T-cell (primary cell): ENCODE measurements around the gene KCNIP4. TPM values are rescaled to one million over a fixed set of nuclear protein-coding genes. Genes with fewer than 3 reads are reported as not detected.

ENCODE experiments used
- ATAC-seq, 4 experiments: fragments of 200-7000 bp in 3 of 4; fragments of 150-1000 bp in 1 of 4; cut with Tn5 transposase; replicated peaks in 1 of 4; 1 replicate in 3 of 4; 2 replicates in 1 of 4; pipeline ENCODE4 v1.10.0; 2021; ENCODE audit warnings: moderate library complexity in 3 of 4, mild to moderate bottlenecking in 2 of 4, moderate number of reproducible peaks in 1 of 4
- CTCF ChIA-PET, 2 donors: fragments of 300-600 bp; sonication (Branson Sonifier 250); formaldehyde crosslinking; loops; one replicate each; lab custom pipeline; 2022; ENCODE audit warnings: antibody characterized with exemption in 2 of 2; lab: Charles Lee
- POLR2A ChIA-PET, 2 donors: fragments of 300-600 bp; sonication (Branson Sonifier 250); formaldehyde crosslinking; loops; one replicate each; lab custom pipeline; 2022; ENCODE audit warnings: antibody characterized with exemption in 2 of 2; lab: Charles Lee
- DNase-seq, 35 experiments: peaks; one replicate each; pipeline versions ENCODE4 v3.0.0 to v3.0.0-alpha.2; 2013 to 2023
- H3K27ac ChIP-seq: one replicate; pipeline ENCODE4 v1.5.1; 2013; ENCODE audit warnings: low read length
- H3K27me3 ChIP-seq, 2 experiments: replicated peaks in 1 of 2; 1 replicate in 1 of 2; 2 replicates in 1 of 2; pipeline versions ENCODE4 v1.6.1 to v1.7.0; 2013; ENCODE audit warnings: low read length in 1 of 2, mixed read lengths in 1 of 2; ENCODE audit not compliant: control insufficient read depth in 2 of 2, insufficient read depth in 2 of 2; ENCODE audit errors: extremely low read depth in 1 of 2
- H3K36me3 ChIP-seq, 2 donors: 1 replicate in 1 of 2; 2 replicates in 1 of 2; pipeline versions ENCODE4 v1.6.1 to v1.7.0; 2013; ENCODE audit warnings: low read length in 1 of 2; ENCODE audit not compliant: control insufficient read depth in 2 of 2, insufficient read depth in 1 of 2; ENCODE audit errors: extremely low read depth in 1 of 2
- H3K4me1 ChIP-seq, 2 experiments: 1 replicate in 1 of 2; 2 replicates in 1 of 2; pipeline versions ENCODE4 v1.6.1 to v1.7.0; 2013; ENCODE audit warnings: low read length in 2 of 2, mixed read lengths in 1 of 2; ENCODE audit not compliant: insufficient read depth in 2 of 2, control insufficient read depth in 1 of 2; ENCODE audit errors: extremely low read depth in 1 of 2
- H3K4me3 ChIP-seq, 2 donors: 1 replicate in 1 of 2; 2 replicates in 1 of 2; pipeline versions ENCODE4 v1.5.1 to v1.7.0; 2013; ENCODE audit warnings: mild to moderate bottlenecking in 2 of 2, low read length in 1 of 2, moderate library complexity in 1 of 2; ENCODE audit not compliant: control insufficient read depth in 1 of 2; ENCODE audit errors: extremely low read depth in 1 of 2
- H3K9me3 ChIP-seq: 2 replicates; pipeline ENCODE4 v1.7.0; 2013
- H3K27ac Mint-ChIP-seq, 2 donors: one replicate each; pipeline ENCODE4 v1.8.0; 2020 to 2021; ENCODE audit warnings: mild to moderate bottlenecking in 2 of 2, mixed read lengths in 2 of 2
- H3K27me3 Mint-ChIP-seq, 2 donors: one replicate each; pipeline ENCODE4 v1.8.0; 2021 to 2022; ENCODE audit warnings: mixed read lengths in 2 of 2
- H3K36me3 Mint-ChIP-seq: one replicate; pipeline ENCODE4 v1.8.0; 2021; ENCODE audit warnings: mixed read lengths
- H3K4me1 Mint-ChIP-seq, 3 donors: one replicate each; pipeline ENCODE4 v1.8.0; 2020 to 2022; ENCODE audit warnings: mixed read lengths in 3 of 3, mild to moderate bottlenecking in 1 of 3
- H3K4me3 Mint-ChIP-seq, 3 donors: one replicate each; pipeline ENCODE4 v1.8.0; 2020 to 2022; ENCODE audit warnings: mild to moderate bottlenecking in 3 of 3, mixed read lengths in 3 of 3, moderate library complexity in 3 of 3
- H3K9me3 Mint-ChIP-seq, 3 donors: one replicate each; pipeline ENCODE4 v1.8.0; 2020 to 2022; ENCODE audit warnings: mixed read lengths in 3 of 3
- WGBS: methylation state at CpG from one replicate; pipeline ENCODE4 v1.1.5; 2013; ENCODE audit warnings: missing lambda C conversion rate; ENCODE audit not compliant: insufficient coverage; 5-methylcytosine and 5-hydroxymethylcytosine counted together
- total RNA-seq, 35 experiments: library from RNA in 6 of 35; stranded (reverse) in 6 of 35; fragments of 120-200 nt in 1 of 35; gene quantifications; one replicate each; pipeline versions ENCODE4 v1.2.1 to v1.2.4 and lab custom pipeline; 2013 to 2026

KCNIP4 gene
- total RNA-seq, 5 donors from 2014 or later (not counting 1 experiment from before 2014, with no cell fraction given): not detected

GRCh38 chr4:21649391-21650090 lies 299.0 kb downstream of the KCNIP4 start:
- H3K9me3 Mint-ChIP-seq: peaks cover 0 to 12% (median 6%) of the 10 kb centered on the region in 3 donors
- Histone ChIP-seq H3K27ac (no peak overlapping the region), H3K4me1 (no peaks in the 10 kb centered on the region), H3K9me3 (no peaks in the 10 kb centered on the region), H3K4me3 (no peak overlapping the region), H3K27me3 (no peaks in the 10 kb centered on the region), H3K36me3 (no peaks in the 10 kb centered on the region)
- no CpG with 5 or more reads among the region's 2 CpGs for WGBS
- POLR2A ChIA-PET: no interaction called here
- H3K27ac Mint-ChIP-seq: no peak overlapping the region
- DNase-seq: no peak
- H3K4me1 Mint-ChIP-seq: no peaks in the 10 kb centered on the region
- no peak for ATAC-seq
- CTCF ChIA-PET: no interaction called here
- H3K4me3 Mint-ChIP-seq: no peak overlapping the region
- H3K36me3 Mint-ChIP-seq: no peaks in the 10 kb centered on the region
- H3K27me3 Mint-ChIP-seq: no peaks in the 10 kb centered on the region

GRCh38 chr4:21645776-21646175 lies 302.8 kb downstream of the KCNIP4 start:
- ChIA-PET POLR2A (no interaction called here), CTCF (no interaction called here)
- no peaks in the 10 kb centered on the region for H3K27me3 Mint-ChIP-seq
- ATAC-seq (no peak), DNase-seq (no peak)
- H3K27me3 ChIP-seq: no peaks in the 10 kb centered on the region
- no CpG with 5 or more reads among the region's 1 CpG for whole genome bisulfite sequencing
- H3K27ac ChIP-seq: no peak overlapping the region
- no peak overlapping the region for H3K27ac Mint-ChIP-seq
- H3K4me3 ChIP-seq: no peak overlapping the region
- H3K36me3 ChIP-seq: no peaks in the 10 kb centered on the region
- H3K4me1 ChIP-seq: no peaks in the 10 kb centered on the region
- H3K9me3 ChIP-seq: no peaks in the 10 kb centered on the region
- peaks cover 0 to 16% (median 9%) of the 10 kb centered on the region in 3 donors for H3K9me3 Mint-ChIP-seq
- no peaks in the 10 kb centered on the region for H3K4me1 Mint-ChIP-seq
- H3K4me3 Mint-ChIP-seq: no peak overlapping the region
- H3K36me3 Mint-ChIP-seq: no peaks in the 10 kb centered on the region

- H3K27ac ChIP-seq: no peak overlapping the region
- H3K4me3 Mint-ChIP-seq: no peak overlapping the region
- WGBS: 20% methylated on average over 1 of the region's 3 CpGs
- H3K4me1 ChIP-seq: no peaks in the 10 kb centered on the region
- H3K4me1 Mint-ChIP-seq: no peaks in the 10 kb centered on the region
- CTCF ChIA-PET: no interaction called here
- DNase-seq: no peak
- POLR2A ChIA-PET: no interaction called here
- no peaks in the 10 kb centered on the region for H3K9me3 ChIP-seq
- H3K4me3 ChIP-seq: no peak overlapping the region
- H3K27me3 ChIP-seq: no peaks in the 10 kb centered on the region
- no peaks in the 10 kb centered on the region for H3K36me3 Mint-ChIP-seq
- no peaks in the 10 kb centered on the region for H3K27me3 Mint-ChIP-seq
- ATAC-seq: no peak
- no peak overlapping the region for H3K27ac Mint-ChIP-seq
- peaks cover 0 to 12% (median 11%) of the 10 kb centered on the region in 3 donors for H3K9me3 Mint-ChIP-seq
- no peaks in the 10 kb centered on the region for H3K36me3 ChIP-seq
Measured at GRCh38 chr4:21641696-21642095, 306.9 kb downstream of the KCNIP4 start.

GRCh38 chr4:21638171-21638725 lies 310.3 kb downstream of the KCNIP4 start:
- no peaks in the 10 kb centered on the region for H3K4me1 Mint-ChIP-seq
- no peaks in the 10 kb centered on the region for H3K4me1 ChIP-seq
- no peak overlapping the region for H3K27ac Mint-ChIP-seq
- H3K36me3 ChIP-seq: no peaks in the 10 kb centered on the region
- H3K4me3 Mint-ChIP-seq: no peak overlapping the region
- ATAC-seq: no peak
- H3K9me3 Mint-ChIP-seq: peaks cover 0 to 17% (median 7%) of the 10 kb centered on the region in 3 donors
- no peak for DNase-seq
- ChIA-PET POLR2A (no interaction called here), CTCF (no interaction called here)
- H3K27ac ChIP-seq: no peak overlapping the region
- no peaks in the 10 kb centered on the region for H3K27me3 ChIP-seq
- no peaks in the 10 kb centered on the region for H3K36me3 Mint-ChIP-seq
- no peaks in the 10 kb centered on the region for H3K9me3 ChIP-seq
- H3K4me3 ChIP-seq: no peak overlapping the region
- WGBS: no CpG with 5 or more reads among the region's 1 CpG
- H3K27me3 Mint-ChIP-seq: no peaks in the 10 kb centered on the region

GRCh38 chr4:21628916-21629610 lies 319.5 kb downstream of the KCNIP4 start:
- no peaks in the 10 kb centered on the region for H3K36me3 Mint-ChIP-seq
- H3K9me3 ChIP-seq: no peaks in the 10 kb centered on the region
- CTCF ChIA-PET: no interaction called here
- H3K36me3 ChIP-seq: no peaks in the 10 kb centered on the region
- no peak overlapping the region for H3K27ac Mint-ChIP-seq
- H3K4me1 Mint-ChIP-seq: no peaks in the 10 kb centered on the region
- no peak for DNase-seq
- H3K27me3 ChIP-seq: no peaks in the 10 kb centered on the region
- H3K9me3 Mint-ChIP-seq: peaks cover 7 to 17% (median 10%) of the 10 kb centered on the region in 3 donors
- H3K4me3 ChIP-seq: no peak overlapping the region
- H3K27me3 Mint-ChIP-seq: no peaks in the 10 kb centered on the region
- no peak for ATAC-seq
- H3K27ac ChIP-seq: no peak overlapping the region
- POLR2A ChIA-PET: interaction anchor here in 1 of 2 donors (0.7 kb wide), 1 partner anchor 339 kb away, joined by 6 read pairs; no protein-coding TSS in a partner anchor
- H3K4me3 Mint-ChIP-seq: no peak overlapping the region
- H3K4me1 ChIP-seq: no peaks in the 10 kb centered on the region
- WGBS: 20% methylated on average over 1 of the region's 2 CpGs

- ChIA-PET POLR2A (no interaction called here), CTCF (no interaction called here)
- no peak overlapping the region for H3K27ac Mint-ChIP-seq
- Histone ChIP-seq H3K4me1 (no peaks in the 10 kb centered on the region), H3K4me3 (no peak overlapping the region), H3K27me3 (no peaks in the 10 kb centered on the region), H3K27ac (no peak overlapping the region), H3K36me3 (no peaks in the 10 kb centered on the region), H3K9me3 (no peaks in the 10 kb centered on the region)
- ATAC-seq (no peak), DNase-seq (no peak)
- WGBS: 78% methylated on average over 2 of the region's 4 CpGs
- H3K27me3 Mint-ChIP-seq: no peaks in the 10 kb centered on the region
- peaks cover 5 to 17% (median 10%) of the 10 kb centered on the region in 3 donors for H3K9me3 Mint-ChIP-seq
- H3K4me1 Mint-ChIP-seq: no peaks in the 10 kb centered on the region
- no peak overlapping the region for H3K4me3 Mint-ChIP-seq
- no peaks in the 10 kb centered on the region for H3K36me3 Mint-ChIP-seq
Measured at GRCh38 chr4:21628116-21628670, 320.4 kb downstream of the KCNIP4 start.
